ENCODE results near the gene HNRNPF. TPM values are rescaled to one million over a fixed set of nuclear protein-coding genes. Genes with fewer than 3 reads are reported as not detected.
"Not testable (repeated sequence)": the region's sequence is repeated elsewhere in the genome, so short reads cannot be mapped to it uniquely, and the experiment has no call there.

Gene HNRNPF
- total RNA-seq, 4 donors from 2014 or later: 154 to 229 (median 189) TPM

DNA sequence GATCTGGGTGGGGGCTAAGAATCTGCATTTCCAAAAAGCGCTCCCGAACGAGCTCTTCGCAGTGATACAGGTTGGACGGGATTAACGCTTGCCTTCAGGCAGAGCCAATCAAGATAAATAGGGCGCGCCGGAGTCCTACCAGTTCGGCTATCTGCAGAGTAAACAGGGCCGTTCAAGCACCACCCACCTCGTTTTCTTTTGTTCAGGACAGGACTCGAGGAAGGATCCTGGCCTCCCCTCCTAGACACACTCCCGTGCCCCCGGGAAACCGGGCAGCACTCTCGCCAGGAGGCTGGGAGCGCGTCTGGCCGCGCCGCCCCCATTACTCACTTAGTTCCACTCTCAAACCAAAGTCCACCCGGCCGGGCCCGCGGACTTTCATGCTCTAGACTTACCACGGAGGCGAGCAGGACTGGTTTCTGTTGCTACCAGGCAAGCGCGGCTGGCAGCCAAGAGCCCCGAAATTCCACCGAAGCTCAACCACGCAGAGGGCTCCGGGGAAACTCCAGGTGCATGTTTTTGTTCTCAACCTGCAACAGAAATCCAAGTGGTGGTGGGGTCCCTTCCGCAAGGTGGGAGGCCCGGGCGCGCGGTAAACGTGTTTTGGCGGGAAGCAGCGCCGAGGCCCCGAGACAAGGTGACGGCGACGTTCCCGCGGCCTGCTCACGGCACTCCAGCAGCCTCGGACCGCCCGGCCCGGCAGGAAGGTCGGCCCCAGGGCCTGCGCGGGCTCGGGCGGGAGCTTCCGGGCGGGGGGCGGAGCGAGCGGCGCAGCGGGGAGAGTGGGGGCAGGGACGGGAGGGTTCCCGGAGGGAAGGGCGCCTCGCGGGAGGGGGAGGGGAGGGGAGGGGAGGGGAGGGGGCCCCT is 12.7 kb downstream of the HNRNPF start:
- TF ChIP-seq, protein P1, sequence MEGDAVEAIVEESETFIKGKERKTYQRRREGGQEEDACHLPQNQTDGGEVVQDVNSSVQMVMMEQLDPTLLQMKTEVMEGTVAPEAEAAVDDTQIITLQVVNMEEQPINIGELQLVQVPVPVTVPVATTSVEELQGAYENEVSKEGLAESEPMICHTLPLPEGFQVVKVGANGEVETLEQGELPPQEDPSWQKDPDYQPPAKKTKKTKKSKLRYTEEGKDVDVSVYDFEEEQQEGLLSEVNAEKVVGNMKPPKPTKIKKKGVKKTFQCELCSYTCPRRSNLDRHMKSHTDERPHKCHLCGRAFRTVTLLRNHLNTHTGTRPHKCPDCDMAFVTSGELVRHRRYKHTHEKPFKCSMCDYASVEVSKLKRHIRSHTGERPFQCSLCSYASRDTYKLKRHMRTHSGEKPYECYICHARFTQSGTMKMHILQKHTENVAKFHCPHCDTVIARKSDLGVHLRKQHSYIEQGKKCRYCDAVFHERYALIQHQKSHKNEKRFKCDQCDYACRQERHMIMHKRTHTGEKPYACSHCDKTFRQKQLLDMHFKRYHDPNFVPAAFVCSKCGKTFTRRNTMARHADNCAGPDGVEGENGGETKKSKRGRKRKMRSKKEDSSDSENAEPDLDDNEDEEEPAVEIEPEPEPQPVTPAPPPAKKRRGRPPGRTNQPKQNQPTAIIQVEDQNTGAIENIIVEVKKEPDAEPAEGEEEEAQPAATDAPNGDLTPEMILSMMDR (IDR thresholded peaks at IDR 0.05): peak in 1 of 6 experiments; percentile 4
- no peak for TF ChIP-seq POLR2A (IDR thresholded peaks at IDR 0.05)
- Histone ChIP-seq H3K4me3 (peak overlapping the region; percentile 63 to 86 (median 68)), H3K4me1 (peaks cover 19 to 97% (median 50%) of the 10 kb centered on the region in 3 donors), H3K9me3 (no peaks in the 10 kb centered on the region), H3K27ac (peak overlapping the region; percentile 97 to 99 (median 98)), H3K36me3 (peaks cover 15 to 46% (median 17%) of the 10 kb centered on the region in 3 donors), H3K27me3 (no peaks in the 10 kb centered on the region)
- 0 to 1% methylated on average over 6 to 15 of the region's 71 CpGs for WGBS, 2 donors
- intact Hi-C loops (cut with DNase I): no loop called here
- no peak for DNase-seq

DNA sequence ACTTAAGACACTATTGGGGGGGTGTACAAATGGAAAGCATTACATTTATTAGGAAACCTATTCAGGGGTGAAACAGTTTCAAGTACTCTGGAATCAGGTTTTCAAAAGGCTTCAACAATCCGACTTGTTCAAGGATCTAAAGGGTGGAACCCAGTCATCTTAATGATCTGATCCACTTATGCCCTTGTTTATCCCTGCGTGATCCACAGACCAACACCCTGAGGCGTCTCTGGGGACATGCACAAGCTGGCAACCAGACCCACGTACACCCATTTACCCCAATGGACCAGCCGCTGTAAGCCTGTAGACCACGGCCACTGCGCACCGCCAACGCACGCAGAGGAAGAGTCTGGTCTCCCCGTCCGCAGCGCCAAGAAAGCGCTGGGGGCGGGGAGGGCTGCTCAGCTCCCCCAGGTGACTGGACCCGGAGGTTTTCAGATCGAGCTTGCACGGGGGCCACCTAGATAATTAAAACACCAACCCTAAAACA is 13.4 kb downstream of the HNRNPF start:
- Histone ChIP-seq H3K4me3 (peak overlapping the region; percentile 63 to 86 (median 68)), H3K27ac (peak overlapping the region; percentile 97 to 99 (median 98)), H3K4me1 (peaks cover 19 to 97% (median 47%) of the 10 kb centered on the region in 3 donors), H3K36me3 (peaks cover 15 to 52% (median 24%) of the 10 kb centered on the region in 3 donors), H3K9me3 (no peaks in the 10 kb centered on the region), H3K27me3 (no peaks in the 10 kb centered on the region)
- WGBS, 2 donors: 7 to 30% methylated on average over 3 to 11 of the region's 18 CpGs
- intact Hi-C loops (cut with DNase I): no loop called here
- TF ChIP-seq, protein P1 (IDR thresholded peaks at IDR 0.05): no peak
- no peak for TF ChIP-seq POLR2A (IDR thresholded peaks at IDR 0.05)
- DNase-seq: no peak

DNA sequence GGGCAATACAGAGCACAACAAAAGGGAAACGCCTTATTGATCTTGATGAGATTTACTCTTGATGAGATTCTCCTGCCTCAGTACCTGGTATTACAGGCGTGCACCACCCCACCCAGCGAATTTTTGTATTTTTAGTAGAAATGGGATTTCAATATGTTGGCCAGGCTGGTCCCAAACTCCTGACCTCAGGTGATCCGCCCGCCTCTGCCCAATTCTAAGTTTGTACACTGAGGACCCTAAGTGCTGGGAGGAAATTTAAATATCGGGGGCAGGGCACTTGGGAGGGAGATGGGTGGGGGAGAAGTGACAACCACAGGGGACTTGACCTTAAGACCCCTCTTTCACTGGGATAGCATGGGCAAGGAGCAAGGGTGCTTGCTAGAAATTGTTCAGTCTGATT is 14.1 kb downstream of the HNRNPF start:
- Histone ChIP-seq H3K27ac (peak overlapping the region; percentile 97 to 99 (median 98)), H3K9me3 (no peaks in the 10 kb centered on the region), H3K4me1 (peaks cover 19 to 97% (median 46%) of the 10 kb centered on the region in 3 donors), H3K36me3 (peaks cover 15 to 60% (median 31%) of the 10 kb centered on the region in 3 donors), H3K27me3 (no peaks in the 10 kb centered on the region), H3K4me3 (peak overlapping the region in 2 of 4 donors; percentile 72 to 86)
- DNase-seq: no peak
- TF ChIP-seq, protein P1 (IDR thresholded peaks at IDR 0.05): no peak
- TF ChIP-seq POLR2A (IDR thresholded peaks at IDR 0.05): no peak
- WGBS, 2 donors: 62 to 81% methylated on average over 4 to 6 of the region's 6 CpGs
- intact Hi-C loops (cut with DNase I): no loop called here

DNA sequence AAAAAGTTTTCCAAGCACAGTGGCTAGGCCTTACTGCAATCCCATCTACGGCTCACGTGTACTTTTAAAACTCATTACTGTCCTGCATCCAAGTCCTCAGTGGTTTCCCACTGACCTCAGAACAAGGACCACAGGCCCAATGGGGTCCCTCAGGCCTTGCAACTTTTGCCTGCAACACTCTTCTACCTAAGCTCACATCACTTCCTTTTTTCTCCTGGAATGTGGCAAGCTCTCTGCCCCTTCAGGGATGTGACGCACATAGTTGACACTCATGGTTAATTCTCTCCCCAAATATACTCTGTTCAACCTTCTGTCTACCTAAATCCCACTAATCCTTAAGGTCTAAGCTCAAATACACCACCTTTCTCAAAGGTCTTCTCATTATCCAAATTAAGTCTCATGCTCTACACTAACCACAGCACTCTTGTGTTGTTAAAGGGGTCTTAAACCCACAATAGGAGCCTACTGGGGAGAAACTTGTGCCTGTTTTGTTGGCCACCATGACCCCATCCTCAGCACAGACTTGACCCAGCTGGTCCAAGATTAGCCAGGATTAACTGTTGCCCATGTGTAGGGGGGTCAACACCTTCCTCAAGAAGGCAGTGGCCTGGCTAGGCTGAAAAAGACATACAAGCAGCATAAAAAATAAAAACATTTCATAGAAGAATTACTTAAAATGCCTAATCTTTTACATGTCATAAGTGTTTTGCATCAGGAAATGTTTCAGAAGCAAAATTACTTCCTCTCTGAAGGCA is 15.2 kb downstream of the HNRNPF start:
- intact Hi-C loops (cut with DNase I): no loop called here
- Histone ChIP-seq H3K9me3 (no peaks in the 10 kb centered on the region), H3K36me3 (peaks cover 15 to 65% (median 34%) of the 10 kb centered on the region in 3 donors), H3K27ac (peak overlapping the region in 2 of 4 donors; percentile 16 to 98), H3K4me3 (no peak overlapping the region), H3K27me3 (no peaks in the 10 kb centered on the region), H3K4me1 (peaks cover 19 to 87% (median 35%) of the 10 kb centered on the region in 3 donors)
- 70 to 74% methylated on average over 3 of the region's 3 CpGs for WGBS, 2 donors
- DNase-seq: no peak
- TF ChIP-seq POLR2A (IDR thresholded peaks at IDR 0.05): no peak
- TF ChIP-seq, protein P1 (IDR thresholded peaks at IDR 0.05): no peak

DNA sequence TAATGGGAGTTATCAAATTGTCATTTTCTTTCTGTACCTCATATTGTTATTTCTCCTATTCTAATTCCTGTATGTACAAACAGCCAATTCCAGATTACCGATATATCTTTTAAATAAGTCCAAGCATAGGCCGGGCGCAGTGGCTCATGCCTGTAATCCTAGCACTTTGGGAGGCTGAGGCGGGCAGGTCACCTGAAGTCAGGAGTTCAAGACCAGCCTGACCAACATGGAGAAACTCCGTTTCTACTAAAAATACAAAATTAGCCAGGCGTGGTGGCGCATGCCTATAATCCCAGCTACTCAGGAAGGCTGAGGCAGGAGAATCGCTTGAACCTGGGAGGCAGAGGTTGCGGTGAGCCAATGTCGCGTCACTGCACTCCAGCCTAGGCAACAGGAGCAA is 15.8 kb downstream of the HNRNPF start:
- Histone ChIP-seq H3K36me3 (peaks cover 15 to 71% (median 40%) of the 10 kb centered on the region in 3 donors), H3K4me1 (peaks cover 14 to 81% (median 29%) of the 10 kb centered on the region in 3 donors)
- H3K27ac ChIP-seq; H3K4me3 ChIP-seq; DNase-seq; H3K27me3 ChIP-seq; intact Hi-C loops (cut with DNase I); H3K9me3 ChIP-seq: not testable (repeated sequence)
- WGBS, 2 donors: 91 to 92% methylated on average over 6 to 11 of the region's 11 CpGs

Data from esophagus squamous epithelium (tissue), 5 donors.